Measurements from ENCODE around the gene ZNF630. TPM values are rescaled to one million over a fixed set of nuclear protein-coding genes. Genes with fewer than 3 reads are reported as not detected.
"Not testable (repeated sequence)": the region's sequence is repeated elsewhere in the genome, so short reads cannot be mapped to it uniquely, and the experiment has no call there.

Gene ZNF630
- total and polyA plus RNA-seq, 9 of the 15 experiments (the other 6 are each of a cell fraction or from before 2014, with no cell fraction given) = 0.06 to 1.1 (median 0.34) TPM

GRCh38 chrX:48028091-48028490 lies 43.3 kb downstream of the ZNF630 start (continued):
- no peak for TF ChIP-seq CSDE1 (IDR thresholded peaks at IDR 0.05)
- no peak for TF ChIP-seq FUS (optimal IDR thresholded peaks at IDR 0.05; ENCODE audit: low read depth, low read length)
- peak in 1 of 2 experiments; percentile 43 for TF ChIP-seq E2F6 (IDR thresholded peaks at IDR 0.05; ENCODE audit: borderline replicate concordance in 1 of 2, extremely low read depth in 1 of 2, insufficient read depth in 1 of 2, insufficient read length in 1 of 2, low read depth in 1 of 2, low read length in 1 of 2, poor library complexity in 1 of 2, severe bottlenecking in 1 of 2)
- no peak for TF ChIP-seq ESRRA (IDR thresholded peaks at IDR 0.05; ENCODE audit: borderline replicate concordance, low read depth)
- no peak for TF ChIP-seq WHSC1 (IDR thresholded peaks at IDR 0.05; ENCODE audit: low read length)
- no peak for TF ChIP-seq MCM5 (IDR thresholded peaks at IDR 0.05; ENCODE audit: low read depth)
- no peak for TF ChIP-seq GATAD2B (IDR thresholded peaks at IDR 0.05; ENCODE audit: borderline replicate concordance)
- no peak for TF ChIP-seq RNF2 (IDR thresholded peaks at IDR 0.05)
- TF ChIP-seq CTCF (IDR thresholded peaks at IDR 0.05 in 2 of 3, conservative IDR thresholded peaks at IDR 0.05 in 1 of 3; ENCODE audit: insufficient read depth in 2 of 3, low read depth in 1 of 3, low read length in 3 of 3) = peak in 1 of 3 experiments; percentile 6; a peak in 1 of 6 replicates

- H3K4me1 ChIP-seq (replicated peaks in 1 of 2; ENCODE audit: control insufficient read depth in 2 of 2, insufficient read depth in 2 of 2, low read length in 2 of 2); H3K4me2 ChIP-seq (ENCODE audit: insufficient read depth, low read length); H3K36me3 ChIP-seq (ENCODE audit: control insufficient read depth, insufficient read depth, low read length); FAIRE-seq; POLR2A ChIA-PET; H3K9me3 ChIP-seq (replicated peaks; ENCODE audit: control insufficient read depth, insufficient read depth, low read depth, low read length); ATAC-seq; H3K27ac ChIP-seq (ENCODE audit: extremely low read depth, low read depth, low read length); H3K9ac ChIP-seq (ENCODE audit: insufficient read depth in 1 of 2, low read depth in 2 of 2, low read length in 2 of 2); H3K4me3 ChIP-seq; H3K79me2 ChIP-seq (ENCODE audit: control insufficient read depth, insufficient read depth, low read length); DNase-seq (ENCODE audit: extremely low read depth in 1 of 4, low spot score in 3 of 4); H4K20me1 ChIP-seq (replicated peaks; ENCODE audit: control insufficient read depth, insufficient read depth, low read length); H3K27me3 ChIP-seq (ENCODE audit: control insufficient read depth in 2 of 2, insufficient read depth in 2 of 2, low read length in 2 of 2); BruUV-seq (replicated peaks); H2AFZ ChIP-seq (ENCODE audit: low read depth, low read length); H3K9me1 ChIP-seq (ENCODE audit: control insufficient read depth, insufficient read depth, low read length): not testable (repeated sequence)
- 13% methylated on average over 3 of the region's 4 CpGs for WGBS (ENCODE audit: insufficient coverage, low coverage, missing lambda C conversion rate)
- in situ Hi-C loops (cut with MboI) (loop anchor here (10.0 to 25.0 kb wide), 2 partner anchors 203 to 515 kb away; no protein-coding TSS in a partner anchor), intact Hi-C loops (cut with micrococcal nuclease) (loop anchor here (5.0 kb wide), 2 partner anchors 465 to 835 kb away; partner anchors contain the start of genes ARAF and UBA1)
- CTCF ChIA-PET (ENCODE audit: low intra/inter-chr PET ratio) = interaction anchor here (0.6 to 2.6 kb wide), 4 partner anchors 174 to 505 kb away, joined by 3 to 22 read pairs (median 4); no protein-coding TSS in a partner anchor
Measured at GRCh38 chrX:48027545-48027944, 43.9 kb downstream of the ZNF630 start.

Data from K562 (cell line).